Measurements from ENCODE around the gene ERC2.
"Not testable (repeated sequence)": the region's sequence is repeated elsewhere in the genome, so short reads cannot be mapped to it uniquely, and the experiment has no call there.

ERC2 gene

DNA sequence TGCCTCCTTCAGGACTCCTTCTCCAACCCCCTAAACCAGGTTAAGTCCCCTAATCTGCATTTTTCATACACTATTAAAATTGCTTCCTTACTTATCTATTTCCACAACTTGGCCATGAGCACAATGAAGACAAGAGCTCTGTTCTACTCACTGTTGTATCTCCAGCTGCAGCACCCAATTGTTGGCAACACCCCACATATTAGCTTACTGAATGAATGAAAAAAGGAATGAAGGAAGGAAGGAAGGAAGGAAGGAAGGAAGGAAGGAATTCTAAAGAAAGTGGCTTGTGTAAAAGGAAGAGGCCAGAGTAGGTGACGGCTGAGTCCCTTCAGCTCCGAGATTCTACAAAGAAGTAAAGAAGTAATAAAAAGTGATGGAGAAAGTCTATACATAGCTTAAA lies 444.7 kb downstream of the ERC2 start:
- no peak for DNase-seq (ENCODE audit: low read depth)
- TF ChIP-seq, protein P1, sequence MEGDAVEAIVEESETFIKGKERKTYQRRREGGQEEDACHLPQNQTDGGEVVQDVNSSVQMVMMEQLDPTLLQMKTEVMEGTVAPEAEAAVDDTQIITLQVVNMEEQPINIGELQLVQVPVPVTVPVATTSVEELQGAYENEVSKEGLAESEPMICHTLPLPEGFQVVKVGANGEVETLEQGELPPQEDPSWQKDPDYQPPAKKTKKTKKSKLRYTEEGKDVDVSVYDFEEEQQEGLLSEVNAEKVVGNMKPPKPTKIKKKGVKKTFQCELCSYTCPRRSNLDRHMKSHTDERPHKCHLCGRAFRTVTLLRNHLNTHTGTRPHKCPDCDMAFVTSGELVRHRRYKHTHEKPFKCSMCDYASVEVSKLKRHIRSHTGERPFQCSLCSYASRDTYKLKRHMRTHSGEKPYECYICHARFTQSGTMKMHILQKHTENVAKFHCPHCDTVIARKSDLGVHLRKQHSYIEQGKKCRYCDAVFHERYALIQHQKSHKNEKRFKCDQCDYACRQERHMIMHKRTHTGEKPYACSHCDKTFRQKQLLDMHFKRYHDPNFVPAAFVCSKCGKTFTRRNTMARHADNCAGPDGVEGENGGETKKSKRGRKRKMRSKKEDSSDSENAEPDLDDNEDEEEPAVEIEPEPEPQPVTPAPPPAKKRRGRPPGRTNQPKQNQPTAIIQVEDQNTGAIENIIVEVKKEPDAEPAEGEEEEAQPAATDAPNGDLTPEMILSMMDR (IDR thresholded peaks at IDR 0.05; ENCODE audit: control insufficient read depth, extremely low read depth, insufficient read depth) = no peak

DNA sequence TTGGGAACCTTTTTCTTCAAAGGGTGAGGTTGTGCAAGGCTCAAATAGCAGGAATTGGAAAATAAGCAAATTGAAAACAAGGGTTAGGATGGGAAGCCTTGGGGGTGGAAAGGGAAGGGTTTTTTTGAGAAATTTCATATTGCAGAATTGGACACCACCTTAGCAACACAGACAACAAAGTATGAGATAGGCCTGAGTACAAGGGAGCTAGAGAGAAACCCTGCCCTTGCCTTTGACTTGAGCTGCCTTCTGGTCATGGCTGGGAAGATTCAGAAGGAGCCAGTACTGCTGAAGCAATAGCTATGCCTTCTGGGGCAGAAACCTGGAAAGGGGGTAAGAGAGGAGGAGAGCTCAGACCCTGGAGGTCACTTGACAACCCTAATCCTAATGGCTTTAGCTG lies 445.6 kb downstream of the ERC2 start:
- no peak overlapping the region for H3K4me3 ChIP-seq (ENCODE audit: low read depth, low read length)
- TF ChIP-seq, protein P1 (IDR thresholded peaks at IDR 0.05; ENCODE audit: control insufficient read depth, extremely low read depth, insufficient read depth) = no peak
- DNase-seq (ENCODE audit: low read depth) = no peak

More for the DNA sequence above, 444.7 kb downstream of the ERC2 start:
- no peak overlapping the region for H3K4me3 ChIP-seq (ENCODE audit: low read depth, low read length)

DNA sequence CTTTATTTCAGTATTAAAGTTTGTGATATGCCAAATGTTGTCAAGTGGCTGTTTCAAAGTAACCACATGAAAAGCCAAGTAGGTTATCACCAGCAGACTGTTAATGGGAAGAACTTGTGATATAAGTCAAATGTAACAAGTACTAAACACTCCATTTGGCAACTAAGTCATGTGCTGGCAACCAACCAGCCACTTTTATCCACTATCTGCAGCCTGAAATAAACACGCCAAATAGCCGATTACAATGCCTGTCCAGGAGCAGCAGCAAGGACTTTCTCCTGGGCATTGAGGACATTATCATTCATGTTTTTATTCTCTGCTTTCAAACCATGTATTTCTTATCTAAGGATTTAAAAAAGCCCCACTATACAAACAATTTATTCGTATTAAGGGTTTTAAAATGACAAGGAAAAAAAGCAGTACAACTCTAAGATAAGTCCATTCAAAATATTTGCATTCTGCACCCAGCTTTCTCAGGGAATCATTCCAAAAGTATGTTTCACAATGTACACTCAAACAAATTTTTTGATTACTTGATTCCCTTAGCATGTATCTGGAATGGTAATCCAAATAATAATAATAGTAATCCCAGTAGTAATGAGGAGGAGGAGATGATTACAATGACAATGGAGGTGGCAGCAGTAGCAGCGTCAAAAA lies 448.6 kb downstream of the ERC2 start:
- TF ChIP-seq, protein P1 (IDR thresholded peaks at IDR 0.05; ENCODE audit: control insufficient read depth, extremely low read depth, insufficient read depth) = no peak
- no peak for DNase-seq (ENCODE audit: low read depth)
- H3K4me3 ChIP-seq (ENCODE audit: low read depth, low read length) = no peak overlapping the region

DNA sequence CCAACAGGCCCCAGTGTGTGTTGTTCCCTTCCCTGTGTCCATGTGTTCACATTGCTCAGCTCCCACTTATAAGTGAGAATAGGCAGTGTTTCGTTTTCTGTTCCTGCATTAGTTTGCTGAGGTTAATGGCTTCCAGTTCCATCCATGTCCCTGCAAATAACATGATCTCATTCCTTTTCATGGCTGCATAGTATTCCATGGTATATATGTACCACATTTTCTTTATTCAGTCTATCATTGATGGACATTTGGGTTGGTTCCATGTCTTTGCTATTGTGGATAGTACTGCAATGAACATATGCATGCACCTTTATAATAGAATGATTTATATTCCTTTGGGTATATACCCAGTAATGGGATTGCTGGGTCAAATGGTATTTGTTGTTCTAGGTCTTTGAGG lies 452.9 kb downstream of the ERC2 start:
- DNase-seq (ENCODE audit: low read depth) = not testable (repeated sequence)

DNA sequence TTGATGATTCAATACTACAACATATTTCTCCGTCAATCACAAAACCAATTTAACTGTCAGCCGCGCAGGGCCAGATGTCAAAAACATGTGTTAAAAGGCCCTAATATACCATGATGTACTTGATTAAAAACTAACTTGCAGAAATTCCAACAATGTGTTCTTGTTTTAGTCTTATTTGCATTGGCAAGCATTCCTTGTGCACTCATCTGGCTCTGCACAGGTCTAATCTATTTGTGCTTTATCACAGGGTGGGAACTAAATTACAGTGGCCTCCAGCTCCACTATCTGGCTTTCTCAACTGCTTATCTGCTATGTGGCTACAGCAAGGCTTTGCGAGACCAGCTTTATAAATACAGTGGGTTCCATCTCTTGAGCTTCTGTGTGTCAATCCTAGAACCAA lies 455.5 kb downstream of the ERC2 start:
- DNase-seq (ENCODE audit: low read depth) = no peak
- TF ChIP-seq, protein P1 (IDR thresholded peaks at IDR 0.05; ENCODE audit: control insufficient read depth, extremely low read depth, insufficient read depth) = no peak

More for the DNA sequence above, 452.9 kb downstream of the ERC2 start:
- H3K4me3 ChIP-seq (ENCODE audit: low read depth, low read length) = not testable (repeated sequence)

DNA sequence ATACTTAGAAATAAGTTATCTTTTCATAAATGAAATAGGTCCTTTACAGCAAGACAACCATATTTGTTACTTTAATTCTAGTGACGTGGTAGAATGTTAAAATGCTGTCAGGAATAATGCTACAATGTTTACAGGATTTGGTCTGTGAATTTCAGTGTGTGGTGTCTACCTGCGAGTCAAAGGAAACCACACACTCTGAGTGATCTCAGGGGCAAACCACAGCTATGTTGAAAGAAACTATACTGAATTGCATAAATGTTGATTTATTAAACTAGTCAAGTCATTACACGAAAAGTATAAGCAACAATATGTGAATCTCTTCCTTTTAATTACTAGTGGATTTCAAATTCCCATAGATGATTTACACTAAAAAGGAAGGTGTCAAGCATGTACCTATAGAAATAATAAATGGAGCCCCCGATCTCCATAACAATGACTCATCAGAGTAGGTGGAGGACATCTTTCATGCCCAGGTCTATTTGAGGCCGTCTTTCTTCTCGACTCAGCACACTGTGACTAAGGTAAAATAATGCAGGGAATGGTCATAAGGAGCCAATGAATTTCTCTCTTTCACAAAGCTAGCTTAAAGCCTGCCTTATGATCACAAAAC lies 463.0 kb downstream of the ERC2 start:
- DNase-seq (ENCODE audit: low read depth) = no peak
- TF ChIP-seq, protein P1 (IDR thresholded peaks at IDR 0.05; ENCODE audit: control insufficient read depth, extremely low read depth, insufficient read depth) = no peak
- no peak overlapping the region for H3K4me3 ChIP-seq (ENCODE audit: low read depth, low read length)

More for the DNA sequence above, 455.5 kb downstream of the ERC2 start:
- no peak overlapping the region for H3K4me3 ChIP-seq (ENCODE audit: low read depth, low read length)

DNA sequence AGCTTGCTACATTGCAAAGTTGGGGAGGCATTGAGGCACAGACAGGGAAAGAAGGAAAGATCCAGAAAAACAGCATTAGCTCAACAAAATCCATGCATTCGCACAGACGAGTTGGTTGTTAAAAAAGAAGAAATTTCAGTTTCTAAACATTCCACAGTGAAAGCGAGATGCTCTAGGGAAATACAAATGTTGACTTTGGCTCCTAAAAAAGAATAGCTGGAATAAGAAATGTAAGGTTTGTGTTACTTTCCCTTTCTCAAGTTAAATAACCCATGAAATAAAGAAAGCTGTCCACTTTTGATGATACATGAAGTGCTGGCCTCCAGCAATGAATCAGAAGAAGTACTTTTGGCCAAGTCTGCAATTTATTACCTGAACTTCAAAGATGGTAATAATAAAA lies 465.1 kb downstream of the ERC2 start:
- DNase-seq (ENCODE audit: low read depth) = no peak
- TF ChIP-seq, protein P1 (IDR thresholded peaks at IDR 0.05; ENCODE audit: control insufficient read depth, extremely low read depth, insufficient read depth) = no peak
- H3K4me3 ChIP-seq (ENCODE audit: low read depth, low read length) = no peak overlapping the region

All from LNCaP clone FGC (cell line).